Measurements from ENCODE around the gene GAL.

GRCh38 chr11:68653486-68654430, 30.6 kb upstream of the GAL start:
- no peak for TF ChIP-seq CTCF (IDR thresholded peaks at IDR 0.05; ENCODE audit: low read depth, low read length)
- TF ChIP-seq EZH2phosphoT487 (IDR thresholded peaks at IDR 0.05; ENCODE audit: low read depth) = no peak
